ENCODE data around the gene CACNA1D. TPM values are rescaled to one million over a fixed set of nuclear protein-coding genes. Genes with fewer than 3 reads are reported as not detected.

The CACNA1D gene
- total RNA-seq, 1 experiment from 2014 or later, result not detected

- H3K36me3 ChIP-seq (ENCODE audit: insufficient read depth, low read length), result no peaks in the 10 kb centered on the region
- H2AFZ ChIP-seq (ENCODE audit: low read length), result no peak overlapping the region
- H3K4me1 ChIP-seq (ENCODE audit: low read length), result peaks cover 5% of the 10 kb centered on the region
- H3K4me2 ChIP-seq (ENCODE audit: low read depth, low read length, poor library complexity, severe bottlenecking), result no peak overlapping the region
- H3K9ac ChIP-seq (ENCODE audit: low read length), result no peak overlapping the region
- H3K27ac ChIP-seq (ENCODE audit: low read length), result no peak overlapping the region
- no peaks in the 10 kb centered on the region for H3K79me2 ChIP-seq (ENCODE audit: low read length)
- DNase-seq, result no peak
- H4K20me1 ChIP-seq (ENCODE audit: insufficient read depth, low read depth, low read length), result no peaks in the 10 kb centered on the region
- H3K9me2 ChIP-seq (replicated peaks; ENCODE audit: insufficient read depth, low read length), result no peaks in the 10 kb centered on the region
- H3K4me3 ChIP-seq (ENCODE audit: low read length), result no peak overlapping the region
- no peaks in the 10 kb centered on the region; the same call in 1 of the 2 replicates for H3K27me3 ChIP-seq (ENCODE audit: low read length)
- no peaks in the 10 kb centered on the region for H3K9me3 ChIP-seq (ENCODE audit: low read length)
These were observed 96.2 kb downstream of the CACNA1D start for GRCh38 chr3:53590606-53591005.

- no peak overlapping the region for H3K9ac ChIP-seq (ENCODE audit: low read length)
- H3K4me1 ChIP-seq (ENCODE audit: low read length), result peaks cover 5% of the 10 kb centered on the region
- H3K27ac ChIP-seq (ENCODE audit: low read length), result no peak overlapping the region
- no peak overlapping the region for H2AFZ ChIP-seq (ENCODE audit: low read length)
- H3K36me3 ChIP-seq (ENCODE audit: insufficient read depth, low read length), result no peaks in the 10 kb centered on the region
- no peak overlapping the region for H3K4me2 ChIP-seq (ENCODE audit: low read depth, low read length, poor library complexity, severe bottlenecking)
- H3K9me3 ChIP-seq (ENCODE audit: low read length), result no peaks in the 10 kb centered on the region
- no peak for DNase-seq
- no peaks in the 10 kb centered on the region for H3K9me2 ChIP-seq (replicated peaks; ENCODE audit: insufficient read depth, low read length)
- H4K20me1 ChIP-seq (ENCODE audit: insufficient read depth, low read depth, low read length), result no peaks in the 10 kb centered on the region
- no peaks in the 10 kb centered on the region; the same call in 1 of the 2 replicates for H3K27me3 ChIP-seq (ENCODE audit: low read length)
- no peaks in the 10 kb centered on the region for H3K79me2 ChIP-seq (ENCODE audit: low read length)
- H3K4me3 ChIP-seq (ENCODE audit: low read length), result no peak overlapping the region
These were observed 97.2 kb downstream of the CACNA1D start for GRCh38 chr3:53591646-53592045.

- no peak overlapping the region for H3K4me3 ChIP-seq (ENCODE audit: low read length)
- H3K9ac ChIP-seq (ENCODE audit: low read length), result no peak overlapping the region
- H3K79me2 ChIP-seq (ENCODE audit: low read length), result no peaks in the 10 kb centered on the region
- no peaks in the 10 kb centered on the region; the same call in 1 of the 2 replicates for H3K27me3 ChIP-seq (ENCODE audit: low read length)
- H4K20me1 ChIP-seq (ENCODE audit: insufficient read depth, low read depth, low read length), result no peaks in the 10 kb centered on the region
- no peaks in the 10 kb centered on the region for H3K9me2 ChIP-seq (replicated peaks; ENCODE audit: insufficient read depth, low read length)
- no peak overlapping the region for H3K27ac ChIP-seq (ENCODE audit: low read length)
- no peak overlapping the region for H3K4me2 ChIP-seq (ENCODE audit: low read depth, low read length, poor library complexity, severe bottlenecking)
- H2AFZ ChIP-seq (ENCODE audit: low read length), result no peak overlapping the region
- H3K4me1 ChIP-seq (ENCODE audit: low read length), result peaks cover 5% of the 10 kb centered on the region
- no peaks in the 10 kb centered on the region for H3K36me3 ChIP-seq (ENCODE audit: insufficient read depth, low read length)
- H3K9me3 ChIP-seq (ENCODE audit: low read length), result no peaks in the 10 kb centered on the region
- DNase-seq, result no peak
These were observed 98.5 kb downstream of the CACNA1D start for GRCh38 chr3:53592862-53593261.

GRCh38 chr3:53593611-53594010 lies 99.2 kb downstream of the CACNA1D start:
- Histone ChIP-seq H3K79me2 (ENCODE audit: low read length) (no peaks in the 10 kb centered on the region), H3K9me3 (ENCODE audit: low read length) (no peaks in the 10 kb centered on the region), H2AFZ (ENCODE audit: low read length) (no peak overlapping the region), H3K27ac (ENCODE audit: low read length) (no peak overlapping the region), H3K4me2 (ENCODE audit: low read depth, low read length, poor library complexity, severe bottlenecking) (no peak overlapping the region), H3K4me1 (ENCODE audit: low read length) (peaks cover 5% of the 10 kb centered on the region), H3K4me3 (ENCODE audit: low read length) (no peak overlapping the region), H3K36me3 (ENCODE audit: insufficient read depth, low read length) (no peaks in the 10 kb centered on the region), H3K27me3 (ENCODE audit: low read length) (no peaks in the 10 kb centered on the region; the same call in 1 of the 2 replicates), H4K20me1 (ENCODE audit: insufficient read depth, low read depth, low read length) (no peaks in the 10 kb centered on the region), H3K9me2 (replicated peaks; ENCODE audit: insufficient read depth, low read length) (no peaks in the 10 kb centered on the region), H3K9ac (ENCODE audit: low read length) (no peak overlapping the region)
- DNase-seq, result no peak

GRCh38 chr3:53594276-53594675 lies 99.9 kb downstream of the CACNA1D start:
- Histone ChIP-seq H3K4me1 (ENCODE audit: low read length) (peaks cover 5% of the 10 kb centered on the region), H3K9ac (ENCODE audit: low read length) (no peak overlapping the region), H3K9me3 (ENCODE audit: low read length) (no peaks in the 10 kb centered on the region), H2AFZ (ENCODE audit: low read length) (no peak overlapping the region), H3K27ac (ENCODE audit: low read length) (no peak overlapping the region), H4K20me1 (ENCODE audit: insufficient read depth, low read depth, low read length) (no peaks in the 10 kb centered on the region), H3K4me3 (ENCODE audit: low read length) (no peak overlapping the region), H3K9me2 (replicated peaks; ENCODE audit: insufficient read depth, low read length) (no peaks in the 10 kb centered on the region), H3K36me3 (ENCODE audit: insufficient read depth, low read length) (no peaks in the 10 kb centered on the region), H3K4me2 (ENCODE audit: low read depth, low read length, poor library complexity, severe bottlenecking) (no peak overlapping the region), H3K79me2 (ENCODE audit: low read length) (no peaks in the 10 kb centered on the region), H3K27me3 (ENCODE audit: low read length) (no peaks in the 10 kb centered on the region; the same call in 1 of the 2 replicates)
- DNase-seq, result no peak

GRCh38 chr3:53595660-53596059 lies 101.2 kb downstream of the CACNA1D start:
- H4K20me1 ChIP-seq (ENCODE audit: insufficient read depth, low read depth, low read length), result no peaks in the 10 kb centered on the region
- H3K4me1 ChIP-seq (ENCODE audit: low read length), result peaks cover 5% of the 10 kb centered on the region
- H3K4me2 ChIP-seq (ENCODE audit: low read depth, low read length, poor library complexity, severe bottlenecking), result no peak overlapping the region
- no peaks in the 10 kb centered on the region for H3K36me3 ChIP-seq (ENCODE audit: insufficient read depth, low read length)
- H3K79me2 ChIP-seq (ENCODE audit: low read length), result no peaks in the 10 kb centered on the region
- no peaks in the 10 kb centered on the region for H3K9me2 ChIP-seq (replicated peaks; ENCODE audit: insufficient read depth, low read length)
- H3K9ac ChIP-seq (ENCODE audit: low read length), result no peak overlapping the region
- no peak for DNase-seq
- no peak overlapping the region for H2AFZ ChIP-seq (ENCODE audit: low read length)
- no peak overlapping the region for H3K4me3 ChIP-seq (ENCODE audit: low read length)
- H3K27me3 ChIP-seq (ENCODE audit: low read length), result no peaks in the 10 kb centered on the region; the same call in 1 of the 2 replicates
- no peaks in the 10 kb centered on the region for H3K9me3 ChIP-seq (ENCODE audit: low read length)
- no peak overlapping the region for H3K27ac ChIP-seq (ENCODE audit: low read length)

- H3K27me3 ChIP-seq (ENCODE audit: low read length), result no peaks in the 10 kb centered on the region; the same call in 1 of the 2 replicates
- H2AFZ ChIP-seq (ENCODE audit: low read length), result no peak overlapping the region
- no peak overlapping the region for H3K4me2 ChIP-seq (ENCODE audit: low read depth, low read length, poor library complexity, severe bottlenecking)
- H3K79me2 ChIP-seq (ENCODE audit: low read length), result no peaks in the 10 kb centered on the region
- no peak for DNase-seq
- H3K9me2 ChIP-seq (replicated peaks; ENCODE audit: insufficient read depth, low read length), result no peaks in the 10 kb centered on the region
- H3K27ac ChIP-seq (ENCODE audit: low read length), result no peak overlapping the region
- no peak overlapping the region for H3K4me3 ChIP-seq (ENCODE audit: low read length)
- no peaks in the 10 kb centered on the region for H3K9me3 ChIP-seq (ENCODE audit: low read length)
- no peaks in the 10 kb centered on the region for H3K36me3 ChIP-seq (ENCODE audit: insufficient read depth, low read length)
- H4K20me1 ChIP-seq (ENCODE audit: insufficient read depth, low read depth, low read length), result no peaks in the 10 kb centered on the region
- no peak overlapping the region for H3K9ac ChIP-seq (ENCODE audit: low read length)
- H3K4me1 ChIP-seq (ENCODE audit: low read length), result peaks cover 5% of the 10 kb centered on the region
These were observed 102.9 kb downstream of the CACNA1D start for GRCh38 chr3:53597136-53597915.

GRCh38 chr3:53599771-53600170 lies 105.4 kb downstream of the CACNA1D start:
- H3K4me2 ChIP-seq (ENCODE audit: low read depth, low read length, poor library complexity, severe bottlenecking), result no peak overlapping the region
- H4K20me1 ChIP-seq (ENCODE audit: insufficient read depth, low read depth, low read length), result no peaks in the 10 kb centered on the region
- H2AFZ ChIP-seq (ENCODE audit: low read length), result no peak overlapping the region
- H3K27ac ChIP-seq (ENCODE audit: low read length), result no peak overlapping the region
- H3K9me2 ChIP-seq (replicated peaks; ENCODE audit: insufficient read depth, low read length), result no peaks in the 10 kb centered on the region
- no peak overlapping the region for H3K4me3 ChIP-seq (ENCODE audit: low read length)
- H3K27me3 ChIP-seq (ENCODE audit: low read length), result no peaks in the 10 kb centered on the region
- no peaks in the 10 kb centered on the region for H3K36me3 ChIP-seq (ENCODE audit: insufficient read depth, low read length)
- no peaks in the 10 kb centered on the region for H3K79me2 ChIP-seq (ENCODE audit: low read length)
- no peak overlapping the region for H3K9ac ChIP-seq (ENCODE audit: low read length)
- DNase-seq, result no peak
- no peaks in the 10 kb centered on the region for H3K9me3 ChIP-seq (ENCODE audit: low read length)
- no peaks in the 10 kb centered on the region for H3K4me1 ChIP-seq (ENCODE audit: low read length)

All from Karpas-422 (cell line).